Activated CD4-positive, alpha-beta T cell treated with anti-CD3 and anti-CD28 coated beads, Interleukin-10, Interleukin-2, amounts not matched to agents 100 ng/mL and 50 ng/mL, durations not matched to agents 16 hours and 8 hours (primary cell): Measurements from ENCODE around the gene TMEM30B.
"Not testable (repeated sequence)": the region's sequence is repeated elsewhere in the genome, so short reads cannot be mapped to it uniquely, and the experiment has no call there.

ENCODE experiments used
- DNase-seq: peaks from one replicate; pipeline ENCODE4 v3.0.0-alpha.2; 2020

The TMEM30B gene

GRCh38 chr14:61264010-61264571 lies 17.0 kb downstream of the TMEM30B start:
- no peak for DNase-seq

DNA sequence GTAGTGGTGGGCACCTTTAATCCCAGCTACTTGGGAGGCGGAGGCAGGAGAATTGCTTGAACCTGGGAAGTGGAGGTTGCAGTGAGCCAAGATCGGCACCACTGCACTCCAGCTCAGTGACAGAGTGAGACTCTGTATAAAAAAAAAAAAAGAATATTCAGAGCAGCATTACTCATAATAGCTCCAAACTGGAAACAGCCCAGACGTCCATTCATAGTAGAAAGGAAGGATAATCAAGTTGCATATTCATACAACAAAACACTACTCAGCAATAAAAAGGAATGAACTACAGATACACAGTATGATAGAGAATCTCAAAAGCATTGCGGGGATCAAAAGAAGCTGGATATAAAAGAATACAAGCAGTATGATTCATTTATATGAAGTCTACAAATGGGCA lies 19.1 kb downstream of the TMEM30B start:
- DNase-seq, result no peak

- DNase-seq, result peak; percentile 20
Observed at GRCh38 chr14:61260939-61261776, 20.0 kb downstream of the TMEM30B start.

DNA sequence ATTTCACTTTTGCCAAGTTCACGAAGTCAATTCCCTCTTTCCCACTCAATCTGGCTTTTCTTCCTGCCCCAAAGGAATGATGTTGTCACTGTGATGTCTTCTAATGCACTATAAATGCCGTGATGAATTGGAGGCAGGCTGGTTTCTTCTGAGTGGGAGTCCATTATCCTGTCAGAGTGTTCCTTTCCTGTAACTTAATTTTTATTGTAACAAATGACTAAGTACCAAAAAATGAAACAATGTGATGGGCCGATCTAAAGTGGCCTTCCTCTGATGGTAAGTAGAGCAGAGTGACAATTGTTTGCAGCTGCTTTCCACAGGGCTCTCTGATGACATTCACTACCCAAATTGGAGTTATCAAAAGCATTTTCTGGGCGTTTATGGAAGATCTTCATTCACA lies 22.2 kb downstream of the TMEM30B start:
- no peak for DNase-seq

- no peak for DNase-seq
Observed at GRCh38 chr14:61257469-61258057, 23.6 kb downstream of the TMEM30B start.

DNA sequence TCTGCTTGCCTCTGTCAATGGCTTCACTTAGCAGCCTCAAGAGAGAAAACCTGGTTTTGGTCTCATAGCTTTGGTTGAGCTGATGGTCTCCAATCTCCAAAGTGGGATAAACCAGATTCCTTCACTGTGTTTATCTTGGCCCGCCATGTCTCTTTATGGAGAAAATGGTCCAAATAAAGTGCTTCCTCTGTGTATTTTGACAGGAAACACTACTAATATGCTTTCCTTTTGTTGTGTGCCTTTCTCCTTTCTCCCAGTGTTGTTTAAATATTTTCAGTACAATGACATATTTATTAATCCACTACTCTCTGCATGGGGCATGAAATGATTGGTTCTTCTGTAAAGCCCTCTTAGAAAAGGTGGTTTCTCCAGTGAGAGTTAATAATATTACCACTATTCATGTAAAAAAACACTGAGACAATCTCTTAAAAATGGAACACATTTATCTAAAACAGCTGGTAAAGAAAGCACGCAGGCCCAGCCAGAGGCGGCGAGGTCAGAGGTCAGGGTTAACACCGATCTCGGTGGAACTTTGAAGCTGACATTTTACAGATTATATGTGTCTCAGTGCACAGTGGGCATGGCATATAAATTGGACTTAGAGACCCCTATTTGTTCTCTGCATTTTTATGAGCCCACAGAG lies 24.2 kb downstream of the TMEM30B start:
- DNase-seq, result no peak

DNA sequence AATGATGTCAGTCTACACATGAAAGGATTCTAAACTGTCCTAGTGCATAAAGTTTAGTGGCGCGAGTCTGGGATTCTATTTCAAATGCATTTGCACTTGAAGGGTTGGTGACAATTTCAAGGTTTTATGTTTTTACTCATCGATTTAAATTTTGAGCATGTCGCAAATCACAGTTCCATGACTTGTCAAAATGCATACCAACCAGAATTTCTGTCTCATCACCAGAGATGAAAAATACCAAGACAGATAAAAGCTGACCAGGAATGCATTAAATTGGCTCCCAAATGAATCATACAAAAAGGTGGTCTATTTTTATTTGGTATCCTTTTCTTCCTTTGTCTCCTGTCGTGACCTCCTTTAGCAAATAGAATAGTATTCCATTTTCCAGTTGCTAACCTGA lies 25.2 kb downstream of the TMEM30B start:
- no peak for DNase-seq

DNA sequence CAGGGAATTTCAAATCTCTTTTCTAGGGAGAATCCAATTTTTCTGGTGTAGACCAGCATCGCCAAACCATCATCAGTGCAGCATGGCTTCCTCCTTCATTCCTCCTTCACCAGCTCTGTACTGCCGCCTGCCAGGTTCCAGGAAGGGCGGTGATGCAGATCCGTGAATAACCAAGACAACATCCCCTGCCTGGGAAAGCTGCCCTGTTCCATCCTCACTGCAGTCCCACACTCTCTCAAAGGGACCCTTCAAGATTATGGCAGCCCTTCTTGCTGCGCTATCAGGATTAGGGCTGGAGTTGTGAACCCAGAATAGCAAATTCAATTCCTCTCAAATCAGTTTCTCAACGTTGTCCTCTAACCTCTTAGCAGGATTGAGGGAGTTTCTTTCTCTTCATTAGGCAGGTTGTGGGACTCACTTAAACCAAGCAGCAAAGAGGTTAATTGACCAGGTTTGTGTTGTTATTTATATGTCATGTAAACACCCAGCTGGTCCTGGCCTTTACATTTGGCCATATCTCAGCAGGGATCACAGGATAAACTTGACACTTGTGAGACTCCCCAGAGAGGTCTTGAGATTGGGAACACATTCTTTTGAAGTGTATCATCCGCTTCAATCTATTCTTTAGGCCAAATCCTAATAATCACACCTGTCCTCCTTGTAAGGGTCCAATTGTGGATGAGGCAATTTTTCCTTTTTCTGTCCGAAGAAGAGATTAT lies 26.2 kb downstream of the TMEM30B start:
- no peak for DNase-seq

GRCh38 chr14:61253064-61253738 lies 27.9 kb downstream of the TMEM30B start:
- DNase-seq, result no peak

- DNase-seq, result peak; percentile 82
Observed at GRCh38 chr14:61252369-61253063, 28.6 kb downstream of the TMEM30B start.

GRCh38 chr14:61250063-61250462 lies 31.1 kb downstream of the TMEM30B start:
- DNase-seq, result no peak

DNA sequence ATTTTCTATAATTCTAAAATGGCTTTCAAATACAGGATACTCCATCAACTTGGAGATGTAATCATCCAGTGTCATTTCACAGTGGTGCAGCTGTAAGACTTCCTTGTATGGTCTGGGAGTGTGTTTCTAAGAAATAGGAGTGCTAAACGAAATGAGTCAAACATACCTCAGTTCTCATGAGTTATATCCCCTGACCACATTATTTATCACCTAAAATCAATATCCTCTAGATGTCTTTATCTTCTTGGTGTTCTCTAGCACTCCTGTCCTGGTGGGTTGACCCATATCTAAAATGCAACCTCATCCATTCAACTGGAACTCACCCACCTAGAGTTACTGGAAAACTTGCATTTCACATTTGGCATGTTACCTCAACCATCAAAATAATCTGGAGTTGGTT lies 33.2 kb downstream of the TMEM30B start:
- DNase-seq, result peak; percentile 74

GRCh38 chr14:61246721-61247120 lies 34.4 kb downstream of the TMEM30B start:
- no peak for DNase-seq

GRCh38 chr14:61244009-61244408 lies 37.1 kb downstream of the TMEM30B start:
- DNase-seq, result no peak

DNA sequence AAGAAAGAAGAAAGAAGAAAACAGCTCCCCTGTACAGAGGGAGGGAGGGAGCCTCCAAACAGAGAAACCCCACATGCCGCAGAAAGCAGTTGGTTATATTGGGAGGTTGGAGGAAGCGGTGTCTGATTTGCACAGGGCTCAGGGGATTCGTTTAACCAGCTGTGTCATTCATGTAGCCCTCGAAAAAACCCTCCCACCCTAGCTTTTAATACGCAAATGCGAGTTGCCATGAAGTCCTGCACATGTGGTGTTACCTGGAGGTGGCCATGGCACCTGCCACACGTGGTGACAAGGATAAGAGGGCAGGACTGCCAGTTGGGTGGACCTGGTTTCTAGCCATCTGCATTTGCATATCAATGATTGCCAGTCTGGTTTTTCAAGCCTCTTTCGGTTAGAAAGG lies 40.9 kb downstream of the TMEM30B start:
- DNase-seq, result no peak

- DNase-seq, result not testable (repeated sequence)
Observed at GRCh38 chr14:61239285-61239684, 41.9 kb downstream of the TMEM30B start.

DNA sequence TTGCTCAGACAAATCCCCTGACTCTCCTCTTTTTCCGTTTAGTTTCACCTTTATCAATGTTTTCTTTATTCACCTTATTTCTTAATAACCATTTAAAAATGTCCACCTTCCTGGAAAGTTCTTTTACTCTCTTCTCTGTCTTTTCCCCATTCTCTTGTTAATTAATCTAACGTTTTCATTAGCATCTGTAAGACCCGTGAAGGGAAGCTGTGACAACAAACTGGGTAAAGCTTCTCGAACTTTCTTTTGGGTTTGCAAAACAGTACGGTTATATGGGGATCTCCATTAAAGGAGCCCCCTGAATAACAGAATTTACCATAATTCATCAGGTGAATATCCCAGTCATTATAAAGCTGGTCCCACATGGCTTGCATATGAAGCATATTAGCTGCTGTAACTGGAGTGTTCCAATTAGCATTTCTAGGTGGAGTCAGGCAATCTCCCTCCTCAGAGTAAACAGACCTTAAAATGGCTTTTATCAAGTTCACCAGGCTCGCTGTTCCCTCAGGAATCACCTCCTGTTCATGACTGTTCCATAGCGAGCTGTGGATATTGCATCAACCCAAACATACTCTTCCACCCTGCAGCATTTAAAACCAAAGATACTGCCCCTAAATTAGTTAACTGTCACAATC lies 42.4 kb downstream of the TMEM30B start:
- no peak for DNase-seq

DNA sequence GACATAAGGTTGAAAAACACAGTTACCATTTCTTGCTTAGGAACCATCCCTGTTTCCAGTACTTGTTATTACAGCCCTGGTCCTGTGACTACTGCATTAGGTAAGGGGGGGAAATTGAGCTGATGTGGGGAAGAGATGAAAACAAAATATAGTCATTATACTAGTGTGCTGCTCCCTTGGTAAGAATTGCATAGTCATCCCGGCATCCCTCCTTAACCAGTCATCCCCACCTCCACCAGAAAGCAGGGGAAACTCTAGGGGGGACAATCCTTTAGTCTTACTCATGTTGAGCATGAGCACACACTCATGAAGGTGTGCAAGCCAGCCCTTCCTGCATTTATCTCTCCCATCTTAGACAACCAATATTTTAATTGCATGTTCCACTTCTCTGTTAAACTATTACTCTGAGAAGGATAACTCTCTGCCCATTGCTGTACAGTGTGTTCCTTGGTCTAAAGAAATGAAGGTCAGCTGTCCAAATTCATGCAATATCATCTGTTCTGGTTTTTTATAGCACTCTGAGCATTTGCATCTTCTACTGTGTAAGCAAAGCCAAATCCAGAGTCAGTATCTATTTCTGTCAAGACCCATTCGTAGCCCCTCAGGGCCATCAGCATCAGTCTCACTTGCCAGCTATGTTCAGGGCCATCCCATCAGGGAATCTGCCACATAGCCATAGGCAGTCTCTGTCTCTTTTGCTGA lies 46.8 kb downstream of the TMEM30B start:
- no peak for DNase-seq

DNA sequence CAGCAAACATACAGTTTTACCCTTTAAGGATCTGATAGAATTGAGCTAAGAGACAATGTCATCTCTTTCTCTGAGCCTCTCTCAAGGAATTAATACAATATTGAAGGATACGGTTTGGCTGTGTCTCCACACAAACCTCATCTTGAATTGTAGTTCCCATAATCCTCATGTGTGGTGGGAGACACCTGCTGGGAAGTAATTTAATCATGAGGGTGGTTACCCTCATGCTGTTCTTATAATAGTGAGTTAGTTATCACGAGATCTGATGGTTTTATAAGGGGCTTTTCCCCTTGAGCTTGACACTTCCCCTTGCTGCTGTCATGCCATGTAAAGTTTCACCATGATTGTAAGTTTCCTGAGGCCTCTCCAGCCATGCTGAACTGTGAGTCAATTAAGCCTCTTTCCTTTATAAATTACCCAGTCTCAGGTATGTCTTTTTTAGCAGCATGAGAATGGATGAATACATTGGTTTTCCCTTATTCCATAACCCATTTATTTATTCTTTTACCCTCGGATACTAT lies 47.6 kb downstream of the TMEM30B start:
- no peak for DNase-seq

GRCh38 chr14:61231810-61232209 lies 49.3 kb downstream of the TMEM30B start:
- DNase-seq, result no peak
